DND-41 (cell line): ENCODE results near the gene TMCO4.

Experiments used
- ATAC-seq: fragments of 200-7000 bp; cut with Tn5 transposase; 3 replicates; pipeline ENCODE4 v1.9.1; 2021; ENCODE audit warnings: low read depth; ENCODE audit not compliant: insufficient read depth
- DNase-seq: peaks from one replicate; pipeline ENCODE4 v3.0.0-alpha.2; 2020
- H2AFZ ChIP-seq: 2 replicates; pipeline ENCODE4 v1.6.0; 2012; ENCODE audit warnings: low read depth, low read length
- H3K27ac ChIP-seq: 2 replicates; pipeline ENCODE4 v1.5.1; 2012; ENCODE audit warnings: low read length, inconsistent platforms
- H3K27me3 ChIP-seq: fragments of 200-600 bp; sonication (generic); 2 replicates; pipeline ENCODE4 v1.6.0; 2012; ENCODE audit warnings: low read length, mild to moderate bottlenecking, inconsistent platforms; ENCODE audit not compliant: insufficient read depth, poor library complexity
- H3K36me3 ChIP-seq: 2 replicates; pipeline ENCODE4 v1.5.1; 2012; ENCODE audit warnings: low read length, inconsistent platforms; ENCODE audit not compliant: insufficient read depth
- H3K4me1 ChIP-seq: 2 replicates; pipeline ENCODE4 v1.5.1; 2012; ENCODE audit warnings: mild to moderate bottlenecking, low read length; ENCODE audit not compliant: insufficient read depth
- H3K4me2 ChIP-seq: 2 replicates; pipeline ENCODE4 v1.6.0; 2012; ENCODE audit warnings: mild to moderate bottlenecking, moderate library complexity, low read length, inconsistent platforms; ENCODE audit not compliant: insufficient read depth
- H3K4me3 ChIP-seq, 2 experiments: fragments of 200-600 bp in 1 of 2; shearing (Covaris generic) in 1 of 2; 2 replicates each; pipeline ENCODE4 v1.5.1; 2012 to 2016; ENCODE audit warnings: inconsistent platforms in 2 of 2, low read length in 2 of 2, mild to moderate bottlenecking in 2 of 2, low read depth in 1 of 2, moderate library complexity in 1 of 2
- H3K79me2 ChIP-seq: 2 replicates; pipeline ENCODE4 v1.6.0; 2012; ENCODE audit warnings: low read length, inconsistent platforms; ENCODE audit not compliant: insufficient read depth
- H3K9ac ChIP-seq: 2 replicates; pipeline ENCODE4 v1.6.0; 2012; ENCODE audit warnings: low read depth, mild to moderate bottlenecking, inconsistent platforms, low read length, moderate library complexity
- H3K9me3 ChIP-seq: 2 replicates; pipeline ENCODE4 v1.5.1; 2012; ENCODE audit warnings: low read length, moderate library complexity, mild to moderate bottlenecking, inconsistent platforms; ENCODE audit not compliant: insufficient read depth, severe bottlenecking
- H4K20me1 ChIP-seq: 2 replicates; pipeline ENCODE4 v1.6.0; 2012; ENCODE audit warnings: low read length; ENCODE audit not compliant: insufficient read depth
- EZH2 ChIP-seq: IDR thresholded peaks from 3 replicates; pipeline ENCODE4 v1.6.1; 2012; ENCODE audit warnings: borderline replicate concordance, low read depth, mild to moderate bottlenecking, moderate library complexity, low read length, inconsistent platforms; ENCODE audit not compliant: severe bottlenecking
- TF ChIP-seq, protein P1 (sequence below): IDR thresholded peaks from 2 replicates; pipeline ENCODE4 v1.5.1; 2012; ENCODE audit warnings: borderline replicate concordance, low read length, moderate library complexity, mild to moderate bottlenecking; ENCODE audit not compliant: poor library complexity, severe bottlenecking; ENCODE audit errors: extremely low read depth

TMCO4 gene

GRCh38 chr1:19747761-19748160 is 52.0 kb downstream of the TMCO4 start:
- no peak for DNase-seq

GRCh38 chr1:19744886-19745285 is 54.8 kb downstream of the TMCO4 start:
- TF ChIP-seq, protein P1, sequence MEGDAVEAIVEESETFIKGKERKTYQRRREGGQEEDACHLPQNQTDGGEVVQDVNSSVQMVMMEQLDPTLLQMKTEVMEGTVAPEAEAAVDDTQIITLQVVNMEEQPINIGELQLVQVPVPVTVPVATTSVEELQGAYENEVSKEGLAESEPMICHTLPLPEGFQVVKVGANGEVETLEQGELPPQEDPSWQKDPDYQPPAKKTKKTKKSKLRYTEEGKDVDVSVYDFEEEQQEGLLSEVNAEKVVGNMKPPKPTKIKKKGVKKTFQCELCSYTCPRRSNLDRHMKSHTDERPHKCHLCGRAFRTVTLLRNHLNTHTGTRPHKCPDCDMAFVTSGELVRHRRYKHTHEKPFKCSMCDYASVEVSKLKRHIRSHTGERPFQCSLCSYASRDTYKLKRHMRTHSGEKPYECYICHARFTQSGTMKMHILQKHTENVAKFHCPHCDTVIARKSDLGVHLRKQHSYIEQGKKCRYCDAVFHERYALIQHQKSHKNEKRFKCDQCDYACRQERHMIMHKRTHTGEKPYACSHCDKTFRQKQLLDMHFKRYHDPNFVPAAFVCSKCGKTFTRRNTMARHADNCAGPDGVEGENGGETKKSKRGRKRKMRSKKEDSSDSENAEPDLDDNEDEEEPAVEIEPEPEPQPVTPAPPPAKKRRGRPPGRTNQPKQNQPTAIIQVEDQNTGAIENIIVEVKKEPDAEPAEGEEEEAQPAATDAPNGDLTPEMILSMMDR = no peak
- Histone ChIP-seq H3K9ac (no peak overlapping the region), H3K4me2 (no peak overlapping the region), H3K27me3 (no peaks in the 10 kb centered on the region), H3K79me2 (no peaks in the 10 kb centered on the region), H3K4me1 (no peaks in the 10 kb centered on the region), H3K27ac (no peak overlapping the region), H2AFZ (no peak overlapping the region), H3K36me3 (no peaks in the 10 kb centered on the region), H4K20me1 (no peaks in the 10 kb centered on the region), H3K4me3 (no peak overlapping the region), H3K9me3 (no peaks in the 10 kb centered on the region)
- no peak for DNase-seq
- ATAC-seq = no peak

More at GRCh38 chr1:19747761-19748160, 52.0 kb downstream of the TMCO4 start:
- Histone ChIP-seq H3K27me3 (no peaks in the 10 kb centered on the region), H3K36me3 (no peaks in the 10 kb centered on the region), H3K4me3 (no peak overlapping the region), H3K9me3 (no peaks in the 10 kb centered on the region), H4K20me1 (no peaks in the 10 kb centered on the region), H3K9ac (no peak overlapping the region), H3K4me2 (no peak overlapping the region), H3K27ac (no peak overlapping the region), H3K4me1 (no peaks in the 10 kb centered on the region), H3K79me2 (no peaks in the 10 kb centered on the region), H2AFZ (no peak overlapping the region)
- no peak for TF ChIP-seq EZH2
- TF ChIP-seq, protein P1 = no peak
- ATAC-seq = no peak

DNA sequence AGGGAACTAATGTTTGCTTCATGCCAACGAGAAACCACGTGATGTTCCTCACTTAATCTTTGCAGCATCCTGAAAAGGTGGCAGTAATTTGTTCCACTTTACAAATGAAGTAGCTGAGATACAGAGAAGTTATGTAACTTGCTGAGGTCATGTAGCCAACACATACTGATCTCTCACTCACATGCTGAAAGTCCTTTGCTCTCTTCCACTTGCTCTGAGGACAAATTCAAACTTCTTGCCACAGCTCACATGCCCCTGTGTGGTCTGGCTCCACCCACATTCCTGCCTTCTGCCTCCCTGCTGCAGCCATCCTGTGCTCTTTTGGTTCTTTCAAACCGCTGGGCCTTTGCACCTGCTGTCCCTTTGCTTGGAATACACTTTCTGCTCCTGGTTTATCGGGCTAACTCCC is 55.4 kb downstream of the TMCO4 start:
- H3K4me1 ChIP-seq = no peaks in the 10 kb centered on the region
- no peaks in the 10 kb centered on the region for H3K36me3 ChIP-seq
- H3K27me3 ChIP-seq = peaks cover under 1% of the 10 kb centered on the region
- H3K4me2 ChIP-seq = no peak overlapping the region
- H3K9me3 ChIP-seq = no peaks in the 10 kb centered on the region
- no peaks in the 10 kb centered on the region for H4K20me1 ChIP-seq
- H2AFZ ChIP-seq = no peak overlapping the region
- no peak overlapping the region for H3K9ac ChIP-seq
- TF ChIP-seq, protein P1 = no peak
- TF ChIP-seq EZH2 = no peak
- ATAC-seq = no peak
- H3K79me2 ChIP-seq = no peaks in the 10 kb centered on the region
- DNase-seq = no peak
- no peak overlapping the region for H3K27ac ChIP-seq
- no peak overlapping the region for H3K4me3 ChIP-seq

- ATAC-seq = no peak
- Histone ChIP-seq H3K9me3 (no peaks in the 10 kb centered on the region), H3K36me3 (no peaks in the 10 kb centered on the region), H3K4me1 (no peaks in the 10 kb centered on the region), H4K20me1 (no peaks in the 10 kb centered on the region), H2AFZ (no peak overlapping the region), H3K4me2 (no peak overlapping the region), H3K4me3 (no peak overlapping the region), H3K27me3 (peaks cover 4% of the 10 kb centered on the region), H3K27ac (no peak overlapping the region), H3K9ac (no peak overlapping the region), H3K79me2 (no peaks in the 10 kb centered on the region)
- TF ChIP-seq, protein P1 = no peak
- no peak for TF ChIP-seq EZH2
- DNase-seq = no peak
These were observed 55.9 kb downstream of the TMCO4 start for GRCh38 chr1:19743793-19744192.
